ENCODE results near the gene U2AF2. TPM values are rescaled to one million over a fixed set of nuclear protein-coding genes. Genes with fewer than 3 reads are reported as not detected.

Gene U2AF2
- total and polyA plus RNA-seq, 2 of the 8 experiments (the other 6 are each of a cell fraction or from before 2014, with no cell fraction given), result 162 to 252 TPM

- TF ChIP-seq CHD7 (IDR thresholded peaks at IDR 0.05; ENCODE audit: insufficient replicate concordance, low read length) (no peak), SRF (IDR thresholded peaks at IDR 0.05; ENCODE audit: low read depth, low read length) (no peak), RBBP5 (IDR thresholded peaks at IDR 0.05; ENCODE audit: borderline replicate concordance, low read depth, low read length) (no peak), TBP (IDR thresholded peaks at IDR 0.05; ENCODE audit: low read depth, low read length) (no peak), TAF7 (optimal IDR thresholded peaks at IDR 0.05; ENCODE audit: borderline replicate concordance, low read depth, low read length) (no peak), CHD1 (IDR thresholded peaks at IDR 0.05; ENCODE audit: low read depth, low read length) (no peak)
Observed at GRCh38 chr19:55636723-55637122, 18.1 kb upstream of the U2AF2 start (continued).

All from H1 (cell line).